Activated CD4-positive, CD25-positive, alpha-beta regulatory T cell treated with anti-CD3 and anti-CD28 coated beads, Interleukin-2, amount 50 U/mL, for 24 hours (primary cell): ENCODE results near the gene F2R.
"Not testable (repeated sequence)": the region's sequence is repeated elsewhere in the genome, so short reads cannot be mapped to it uniquely, and the experiment has no call there.

Experiments
- ATAC-seq, 2 donors: fragments of 150-1000 bp; cut with Tn5 transposase; one replicate each; pipeline ENCODE4 v1.10.0; 2021; ENCODE audit warnings: mild to moderate bottlenecking in 1 of 2, moderate library complexity in 1 of 2

Gene F2R

GRCh38 chr5:76720988-76721569 lies 5.2 kb downstream of the F2R start:
- ATAC-seq: no peak

GRCh38 chr5:76723266-76723665 lies 7.3 kb downstream of the F2R start:
- no peak for ATAC-seq

- no peak for ATAC-seq
Observed at GRCh38 chr5:76723906-76724305, 8.0 kb downstream of the F2R start.

- ATAC-seq: no peak
Observed at GRCh38 chr5:76724871-76725270, 8.9 kb downstream of the F2R start.

- ATAC-seq: no peak
Observed at GRCh38 chr5:76728965-76729364, 13.0 kb downstream of the F2R start.

- no peak for ATAC-seq
Observed at GRCh38 chr5:76729373-76730290, 13.7 kb downstream of the F2R start.

DNA sequence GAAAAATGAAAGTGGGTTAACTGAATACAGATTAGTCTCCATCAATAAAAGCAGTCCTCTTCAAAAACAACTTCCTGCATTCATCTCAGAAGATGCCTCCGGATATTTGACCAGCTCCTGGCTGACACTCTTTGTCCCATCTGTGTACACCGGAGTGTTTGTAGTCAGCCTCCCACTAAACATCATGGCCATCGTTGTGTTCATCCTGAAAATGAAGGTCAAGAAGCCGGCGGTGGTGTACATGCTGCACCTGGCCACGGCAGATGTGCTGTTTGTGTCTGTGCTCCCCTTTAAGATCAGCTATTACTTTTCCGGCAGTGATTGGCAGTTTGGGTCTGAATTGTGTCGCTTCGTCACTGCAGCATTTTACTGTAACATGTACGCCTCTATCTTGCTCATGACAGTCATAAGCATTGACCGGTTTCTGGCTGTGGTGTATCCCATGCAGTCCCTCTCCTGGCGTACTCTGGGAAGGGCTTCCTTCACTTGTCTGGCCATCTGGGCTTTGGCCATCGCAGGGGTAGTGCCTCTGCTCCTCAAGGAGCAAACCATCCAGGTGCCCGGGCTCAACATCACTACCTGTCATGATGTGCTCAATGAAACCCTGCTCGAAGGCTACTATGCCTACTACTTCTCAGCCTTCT lies 16.6 kb downstream of the F2R start:
- ATAC-seq: peak; percentile 8 to 35

- ATAC-seq: peak; percentile 38 to 71
Observed at GRCh38 chr5:76733049-76733417, 17.1 kb downstream of the F2R start.

GRCh38 chr5:76735762-76736545 lies 20.0 kb downstream of the F2R start:
- ATAC-seq: no peak

DNA sequence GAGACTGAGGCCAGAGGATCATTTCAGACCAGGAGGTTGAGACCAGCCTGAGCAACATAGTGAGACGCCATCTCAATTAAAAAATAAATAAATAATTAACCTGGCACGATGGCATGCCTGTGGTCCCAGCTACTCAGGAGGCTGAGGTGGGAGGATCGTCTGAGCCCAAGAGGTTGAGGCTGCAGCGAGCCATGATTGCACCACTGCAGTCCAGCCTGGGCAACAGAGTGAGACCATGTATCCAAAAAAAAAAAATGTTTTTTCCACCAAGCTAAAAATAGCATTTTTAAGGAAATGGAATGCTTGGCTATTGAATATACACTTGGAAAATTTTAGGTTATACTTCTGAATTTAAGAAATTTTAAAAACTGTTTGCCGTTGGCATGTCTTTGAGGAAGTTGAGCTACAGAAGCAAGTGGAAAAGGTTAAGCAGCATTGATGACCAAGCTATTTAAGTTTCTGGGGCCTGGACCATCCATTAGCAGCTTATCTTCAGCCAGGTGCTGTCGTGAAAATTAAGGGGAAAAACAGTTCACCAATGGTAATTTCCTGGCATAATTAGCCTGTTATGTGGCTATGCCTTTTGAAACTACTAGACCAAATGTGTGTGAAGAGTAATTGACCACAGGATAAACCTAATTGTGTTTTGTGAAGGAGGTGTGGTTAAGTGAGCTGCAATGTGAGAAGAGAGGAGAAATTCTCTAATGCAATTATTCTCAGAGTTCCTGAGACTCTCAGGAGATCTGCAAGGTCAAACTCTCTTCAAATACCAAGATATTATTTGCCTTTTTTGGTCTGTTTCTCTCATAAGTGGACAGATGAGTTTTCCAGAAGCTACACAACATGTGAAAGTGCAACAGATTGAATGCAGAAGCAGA lies 21.0 kb downstream of the F2R start:
- ATAC-seq: no peak

DNA sequence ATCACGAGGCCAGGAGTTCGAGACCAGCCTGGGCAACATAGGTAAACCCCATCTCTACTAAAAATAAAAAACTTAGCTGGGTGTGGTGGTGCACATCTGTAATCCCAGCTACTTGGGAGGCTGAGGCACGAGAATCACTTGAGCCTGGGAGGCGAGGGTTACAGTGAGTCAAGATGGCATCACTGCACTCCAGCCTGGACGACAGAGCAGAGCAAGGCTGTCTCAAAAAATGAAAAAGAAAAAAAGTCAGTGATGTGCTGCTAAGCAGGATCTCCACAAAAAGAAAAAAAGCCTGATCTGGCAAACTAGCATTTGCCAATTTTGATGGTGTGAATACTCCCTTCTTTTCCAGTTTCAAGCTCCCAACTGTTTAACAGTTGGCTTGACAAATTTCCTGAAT lies 21.9 kb downstream of the F2R start:
- ATAC-seq: no peak

DNA sequence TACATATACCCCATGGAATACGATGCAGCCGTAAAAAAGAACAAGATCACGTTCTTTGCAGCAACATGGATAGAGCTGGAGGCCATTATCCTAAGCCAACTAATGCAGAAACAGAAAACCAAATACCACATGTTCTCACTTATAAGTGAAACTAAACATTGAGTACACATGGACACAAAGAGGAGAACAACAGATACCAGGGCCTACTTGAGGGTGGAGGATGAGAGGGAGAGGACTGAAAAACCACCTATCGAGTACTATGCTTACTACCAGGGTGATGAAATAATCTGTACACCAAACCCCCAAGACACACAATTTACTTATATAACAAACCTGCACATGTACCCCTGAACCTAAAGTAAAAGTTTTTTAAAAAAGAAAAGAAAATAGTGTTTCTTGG lies 25.6 kb downstream of the F2R start:
- ATAC-seq: not testable (repeated sequence)

- no peak for ATAC-seq
Observed at GRCh38 chr5:76742583-76742982, 26.7 kb downstream of the F2R start.

DNA sequence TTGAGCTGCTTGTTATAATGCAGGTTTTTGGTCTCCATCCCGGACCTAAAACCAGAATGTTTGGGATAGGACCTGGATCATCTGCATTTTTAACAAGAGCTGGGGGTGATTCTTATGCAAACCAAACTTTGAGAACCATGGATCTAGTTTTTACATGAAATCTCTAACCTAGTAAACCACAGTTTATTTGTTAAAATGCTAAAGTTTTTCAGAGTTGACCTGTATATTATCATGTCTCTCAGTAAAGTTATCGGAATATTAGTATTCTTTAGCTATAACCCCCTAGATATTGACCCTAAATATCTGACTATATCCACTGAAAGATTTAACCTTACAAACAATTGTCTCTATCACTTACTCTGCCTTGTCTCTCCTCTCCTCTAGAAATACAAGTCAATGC lies 28.7 kb downstream of the F2R start:
- ATAC-seq: no peak

DNA sequence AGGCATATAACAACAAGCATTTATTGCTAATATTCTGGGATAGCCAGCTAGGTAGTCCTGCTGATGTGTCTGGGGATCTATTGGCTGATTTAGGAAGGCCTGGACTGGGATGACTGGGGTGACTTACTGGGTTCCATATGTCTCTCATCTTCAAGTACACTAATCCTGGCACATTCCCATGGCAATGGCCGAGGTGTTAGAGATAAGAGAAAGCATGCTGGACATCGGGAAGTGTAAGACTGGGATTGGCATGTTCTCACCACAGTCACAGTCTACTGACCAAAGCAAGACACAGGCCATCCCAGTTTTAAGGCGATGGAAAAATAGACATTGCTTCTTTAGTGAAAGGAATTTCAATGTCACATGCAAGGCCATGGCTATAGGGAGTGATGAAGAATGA lies 29.7 kb downstream of the F2R start:
- no peak for ATAC-seq

- ATAC-seq: no peak
Observed at GRCh38 chr5:76746677-76747076, 30.8 kb downstream of the F2R start.

GRCh38 chr5:76747706-76748105 lies 31.8 kb downstream of the F2R start:
- ATAC-seq: no peak

DNA sequence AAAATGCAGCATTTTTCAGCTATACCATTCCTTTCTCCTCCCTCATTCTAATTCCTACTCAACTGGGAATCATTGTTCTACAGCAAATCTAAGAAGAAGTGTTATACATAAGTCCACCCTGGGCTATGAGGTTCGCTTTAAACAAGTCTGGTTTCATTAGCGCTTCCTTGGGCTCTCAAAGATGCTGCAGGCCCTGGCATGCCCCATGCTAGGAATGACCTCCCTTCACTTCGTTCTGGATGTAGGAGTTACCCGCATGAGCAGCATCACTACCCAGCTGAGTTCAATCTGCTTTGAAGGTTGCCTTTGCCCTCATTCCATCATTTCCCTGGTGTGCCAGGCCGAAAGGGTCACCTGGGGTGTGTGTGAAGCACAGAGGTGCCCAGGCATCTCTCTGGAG lies 35.4 kb downstream of the F2R start:
- no peak for ATAC-seq

DNA sequence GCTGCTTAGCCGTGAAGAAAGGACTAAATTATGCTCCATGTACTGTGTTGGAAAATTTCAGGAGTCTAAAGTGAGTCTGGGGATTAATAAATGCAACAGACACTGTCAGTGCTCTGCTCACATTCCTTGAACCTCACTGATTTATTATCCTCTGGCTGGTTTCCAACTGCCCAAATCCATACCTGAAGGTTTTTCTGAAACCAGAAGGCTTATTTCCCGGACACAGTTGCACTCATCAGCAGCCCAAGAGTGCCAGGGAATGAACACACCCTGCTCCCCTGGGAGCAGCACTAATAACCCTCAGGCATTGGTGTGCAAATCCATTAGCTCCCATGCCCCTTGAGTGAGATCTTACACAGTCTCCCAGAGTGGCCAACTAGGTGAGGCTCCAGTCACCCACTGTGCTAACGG lies 38.7 kb downstream of the F2R start:
- no peak for ATAC-seq

GRCh38 chr5:76755779-76756637 lies 40.1 kb downstream of the F2R start:
- no peak for ATAC-seq

DNA sequence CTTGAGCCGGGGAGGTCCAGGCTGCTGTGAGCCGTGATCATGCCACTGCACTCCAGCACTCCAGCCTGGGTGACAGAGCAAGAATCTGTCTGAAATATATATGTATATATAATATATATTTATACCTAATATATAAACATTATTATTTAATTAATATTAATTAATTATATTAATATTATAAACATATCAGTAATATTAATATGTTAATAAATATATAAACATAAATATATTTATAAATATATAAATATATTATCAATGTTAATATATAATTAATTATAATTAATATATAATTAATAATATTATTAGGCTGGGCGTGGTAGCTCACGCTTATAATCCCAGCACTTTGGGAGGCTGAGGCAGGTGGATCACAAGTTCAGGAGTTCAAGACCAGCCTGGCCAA lies 41.1 kb downstream of the F2R start:
- ATAC-seq: no peak
